ENCODE results near the gene PLPPR3.

DNA sequence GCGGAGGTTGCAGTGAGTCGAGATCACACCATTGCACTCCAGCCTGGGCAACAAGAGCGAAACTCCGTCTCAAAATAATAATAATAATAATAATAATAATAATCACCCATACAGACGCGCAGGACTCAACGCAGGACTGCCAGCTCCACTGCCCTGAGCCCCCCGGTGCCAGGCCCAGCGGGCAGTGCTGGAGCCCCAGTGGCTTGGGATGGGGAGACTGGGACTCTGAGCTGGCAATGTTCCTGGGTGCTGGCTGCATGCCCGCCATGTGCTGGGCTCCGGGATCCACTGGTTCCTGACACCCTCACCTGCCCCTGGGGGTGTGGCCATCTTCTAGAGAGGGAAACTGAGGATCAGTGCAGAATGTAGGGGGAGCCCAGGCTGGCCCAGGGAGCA, 5.6 kb upstream of the PLPPR3 start:
- no peak for TF ChIP-seq POLR2AphosphoS5 (IDR thresholded peaks at IDR 0.05)
- TF ChIP-seq, protein P1, sequence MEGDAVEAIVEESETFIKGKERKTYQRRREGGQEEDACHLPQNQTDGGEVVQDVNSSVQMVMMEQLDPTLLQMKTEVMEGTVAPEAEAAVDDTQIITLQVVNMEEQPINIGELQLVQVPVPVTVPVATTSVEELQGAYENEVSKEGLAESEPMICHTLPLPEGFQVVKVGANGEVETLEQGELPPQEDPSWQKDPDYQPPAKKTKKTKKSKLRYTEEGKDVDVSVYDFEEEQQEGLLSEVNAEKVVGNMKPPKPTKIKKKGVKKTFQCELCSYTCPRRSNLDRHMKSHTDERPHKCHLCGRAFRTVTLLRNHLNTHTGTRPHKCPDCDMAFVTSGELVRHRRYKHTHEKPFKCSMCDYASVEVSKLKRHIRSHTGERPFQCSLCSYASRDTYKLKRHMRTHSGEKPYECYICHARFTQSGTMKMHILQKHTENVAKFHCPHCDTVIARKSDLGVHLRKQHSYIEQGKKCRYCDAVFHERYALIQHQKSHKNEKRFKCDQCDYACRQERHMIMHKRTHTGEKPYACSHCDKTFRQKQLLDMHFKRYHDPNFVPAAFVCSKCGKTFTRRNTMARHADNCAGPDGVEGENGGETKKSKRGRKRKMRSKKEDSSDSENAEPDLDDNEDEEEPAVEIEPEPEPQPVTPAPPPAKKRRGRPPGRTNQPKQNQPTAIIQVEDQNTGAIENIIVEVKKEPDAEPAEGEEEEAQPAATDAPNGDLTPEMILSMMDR (IDR thresholded peaks at IDR 0.05): no peak
